HG03469 (cell line): ENCODE results near the gene ACSM3.

Experiments
- ATAC-seq: cut with Tn5 transposase; IDR thresholded peaks from one replicate; pipeline ENCODE4 v1.9.1; 2021; ENCODE audit warnings: mild to moderate bottlenecking, moderate library complexity, moderate number of reproducible peaks; ENCODE audit not compliant: unreplicated experiment

The ACSM3 gene

DNA sequence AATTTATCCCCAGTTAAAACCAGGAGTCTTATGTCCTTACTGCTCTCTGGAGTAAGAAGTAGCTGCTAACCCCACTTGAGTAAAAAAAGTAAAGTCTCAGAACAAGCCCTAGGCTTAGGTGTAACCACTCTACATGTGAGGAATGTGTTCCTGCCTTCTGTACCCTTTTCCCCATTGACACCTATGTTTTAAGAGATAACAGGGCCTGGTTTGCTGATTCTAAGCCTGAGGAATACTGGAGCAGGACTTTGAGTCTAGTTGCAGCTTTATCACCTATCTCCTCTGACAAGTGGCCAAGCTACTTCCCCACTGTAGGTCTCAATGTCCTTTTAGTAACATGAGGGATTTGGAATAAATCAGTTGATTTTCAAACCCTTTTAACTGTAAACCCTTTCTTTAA is 82.7 kb downstream of the ACSM3 start:
- ATAC-seq, result no peak
